ENCODE measurements around the gene ZBTB26.

GRCh38 chr9:122875523-122875922 lies 55.8 kb downstream of the ZBTB26 start:
- no peak for TF ChIP-seq CTCF (conservative IDR thresholded peaks at IDR 0.05; ENCODE audit: low read length)
- no peak for TF ChIP-seq EZH2phosphoT487 (IDR thresholded peaks at IDR 0.05; ENCODE audit: borderline replicate concordance)
